ENCODE data around the gene TBC1D22A.

DNA sequence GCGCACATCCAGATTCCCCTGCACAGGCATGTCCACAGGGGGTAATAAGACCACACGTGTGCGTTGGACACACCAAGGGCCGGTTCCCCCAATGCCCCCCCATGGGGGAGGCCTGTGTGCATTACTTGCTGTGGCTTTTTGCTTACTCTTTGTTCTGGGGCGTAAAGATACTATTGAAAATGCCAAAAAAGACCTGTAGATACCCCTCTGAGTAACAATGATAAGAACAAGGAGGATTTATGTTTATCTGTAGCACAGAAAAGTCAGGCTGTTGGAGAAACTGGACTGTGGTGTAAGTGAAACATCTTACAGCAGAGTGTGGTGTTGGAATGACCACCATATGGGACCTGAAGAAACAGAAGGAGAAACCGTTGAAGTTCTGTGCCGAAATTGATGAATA lies 103.2 kb downstream of the TBC1D22A start:
- TF ChIP-seq, protein P1, sequence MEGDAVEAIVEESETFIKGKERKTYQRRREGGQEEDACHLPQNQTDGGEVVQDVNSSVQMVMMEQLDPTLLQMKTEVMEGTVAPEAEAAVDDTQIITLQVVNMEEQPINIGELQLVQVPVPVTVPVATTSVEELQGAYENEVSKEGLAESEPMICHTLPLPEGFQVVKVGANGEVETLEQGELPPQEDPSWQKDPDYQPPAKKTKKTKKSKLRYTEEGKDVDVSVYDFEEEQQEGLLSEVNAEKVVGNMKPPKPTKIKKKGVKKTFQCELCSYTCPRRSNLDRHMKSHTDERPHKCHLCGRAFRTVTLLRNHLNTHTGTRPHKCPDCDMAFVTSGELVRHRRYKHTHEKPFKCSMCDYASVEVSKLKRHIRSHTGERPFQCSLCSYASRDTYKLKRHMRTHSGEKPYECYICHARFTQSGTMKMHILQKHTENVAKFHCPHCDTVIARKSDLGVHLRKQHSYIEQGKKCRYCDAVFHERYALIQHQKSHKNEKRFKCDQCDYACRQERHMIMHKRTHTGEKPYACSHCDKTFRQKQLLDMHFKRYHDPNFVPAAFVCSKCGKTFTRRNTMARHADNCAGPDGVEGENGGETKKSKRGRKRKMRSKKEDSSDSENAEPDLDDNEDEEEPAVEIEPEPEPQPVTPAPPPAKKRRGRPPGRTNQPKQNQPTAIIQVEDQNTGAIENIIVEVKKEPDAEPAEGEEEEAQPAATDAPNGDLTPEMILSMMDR (IDR thresholded peaks at IDR 0.05; ENCODE audit: low read depth, low read length) = no peak
- TF ChIP-seq EZH2phosphoT487 (IDR thresholded peaks at IDR 0.05; ENCODE audit: low read depth) = no peak

Data from OCI-LY3 (cell line).